OCI-LY7 (cell line): ENCODE data around the gene ZSWIM5.

Experiments used
- EZH2phosphoT487 ChIP-seq: fragments of 200-600 bp; sonication (generic); IDR thresholded peaks from 2 replicates; pipeline ENCODE4 v1.6.1; 2018; ENCODE audit warnings: low read depth, borderline replicate concordance, mild to moderate bottlenecking, mixed run types, antibody characterized with exemption, low read length, moderate library complexity, mixed read lengths
- TF ChIP-seq, protein P1 (sequence below): fragments of 200-600 bp; sonication (generic); conservative IDR thresholded peaks from 2 replicates; pipeline ENCODE4 v1.5.1; 2014; ENCODE audit warnings: mild to moderate bottlenecking, antibody characterized with exemption, low read length, moderate library complexity, mixed read lengths

DNA sequence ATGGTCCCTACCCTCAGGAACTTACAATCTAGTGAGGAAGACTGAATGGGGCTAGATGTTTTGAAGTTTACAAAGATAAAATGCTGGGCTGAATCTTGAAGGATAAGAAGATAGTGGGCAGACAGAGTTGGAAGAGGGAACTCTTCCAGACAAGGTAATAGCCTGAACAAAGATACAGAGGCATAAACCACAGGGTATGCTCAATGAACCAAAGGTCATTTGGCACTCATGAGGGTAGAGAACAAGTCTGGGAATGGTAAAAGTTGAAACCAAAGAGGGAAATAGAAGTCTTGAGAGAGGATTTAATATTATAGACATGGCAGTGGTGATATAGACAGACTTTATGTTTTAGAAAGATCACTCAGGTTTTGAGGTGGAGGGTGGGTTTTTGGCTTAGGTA lies 48.1 kb upstream of the ZSWIM5 start:
- TF ChIP-seq, protein P1, sequence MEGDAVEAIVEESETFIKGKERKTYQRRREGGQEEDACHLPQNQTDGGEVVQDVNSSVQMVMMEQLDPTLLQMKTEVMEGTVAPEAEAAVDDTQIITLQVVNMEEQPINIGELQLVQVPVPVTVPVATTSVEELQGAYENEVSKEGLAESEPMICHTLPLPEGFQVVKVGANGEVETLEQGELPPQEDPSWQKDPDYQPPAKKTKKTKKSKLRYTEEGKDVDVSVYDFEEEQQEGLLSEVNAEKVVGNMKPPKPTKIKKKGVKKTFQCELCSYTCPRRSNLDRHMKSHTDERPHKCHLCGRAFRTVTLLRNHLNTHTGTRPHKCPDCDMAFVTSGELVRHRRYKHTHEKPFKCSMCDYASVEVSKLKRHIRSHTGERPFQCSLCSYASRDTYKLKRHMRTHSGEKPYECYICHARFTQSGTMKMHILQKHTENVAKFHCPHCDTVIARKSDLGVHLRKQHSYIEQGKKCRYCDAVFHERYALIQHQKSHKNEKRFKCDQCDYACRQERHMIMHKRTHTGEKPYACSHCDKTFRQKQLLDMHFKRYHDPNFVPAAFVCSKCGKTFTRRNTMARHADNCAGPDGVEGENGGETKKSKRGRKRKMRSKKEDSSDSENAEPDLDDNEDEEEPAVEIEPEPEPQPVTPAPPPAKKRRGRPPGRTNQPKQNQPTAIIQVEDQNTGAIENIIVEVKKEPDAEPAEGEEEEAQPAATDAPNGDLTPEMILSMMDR = no peak
- TF ChIP-seq EZH2phosphoT487 = no peak
